GM21723 (cell line): ENCODE measurements around the gene MYH7B.

ENCODE experiments used
- ATAC-seq: cut with Tn5 transposase; IDR thresholded peaks from one replicate; pipeline ENCODE4 v1.9.1; 2021; ENCODE audit warnings: mild to moderate bottlenecking, moderate library complexity; ENCODE audit not compliant: unreplicated experiment

The MYH7B gene

GRCh38 chr20:34990231-34990630, 34.6 kb downstream of the MYH7B start:
- ATAC-seq = no peak

DNA sequence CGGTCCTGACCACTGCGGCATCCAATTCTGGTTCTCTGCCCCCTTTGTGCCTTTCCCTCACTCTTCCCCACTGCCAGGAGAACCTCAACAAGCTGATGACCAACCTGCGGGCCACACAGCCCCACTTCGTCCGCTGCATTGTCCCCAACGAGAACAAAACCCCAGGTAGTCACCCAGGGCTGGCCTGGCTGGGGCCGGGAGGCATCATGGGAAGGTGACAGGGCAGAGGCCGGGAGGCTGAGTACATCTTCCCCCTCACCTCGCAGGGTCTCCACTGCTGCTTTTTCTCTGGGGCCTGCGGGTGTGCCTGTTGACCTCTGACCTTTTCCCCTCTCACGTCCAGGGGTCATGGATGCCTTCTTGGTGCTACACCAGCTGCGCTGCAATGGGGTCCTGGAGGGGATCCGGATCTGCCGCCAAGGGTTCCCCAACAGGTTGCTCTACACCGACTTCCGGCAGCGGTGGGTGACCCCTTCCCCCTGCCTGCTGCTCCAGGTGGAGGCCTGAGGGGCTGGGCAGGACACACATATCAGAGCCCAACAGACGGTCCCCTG, 35.1 kb downstream of the MYH7B start:
- no peak for ATAC-seq

DNA sequence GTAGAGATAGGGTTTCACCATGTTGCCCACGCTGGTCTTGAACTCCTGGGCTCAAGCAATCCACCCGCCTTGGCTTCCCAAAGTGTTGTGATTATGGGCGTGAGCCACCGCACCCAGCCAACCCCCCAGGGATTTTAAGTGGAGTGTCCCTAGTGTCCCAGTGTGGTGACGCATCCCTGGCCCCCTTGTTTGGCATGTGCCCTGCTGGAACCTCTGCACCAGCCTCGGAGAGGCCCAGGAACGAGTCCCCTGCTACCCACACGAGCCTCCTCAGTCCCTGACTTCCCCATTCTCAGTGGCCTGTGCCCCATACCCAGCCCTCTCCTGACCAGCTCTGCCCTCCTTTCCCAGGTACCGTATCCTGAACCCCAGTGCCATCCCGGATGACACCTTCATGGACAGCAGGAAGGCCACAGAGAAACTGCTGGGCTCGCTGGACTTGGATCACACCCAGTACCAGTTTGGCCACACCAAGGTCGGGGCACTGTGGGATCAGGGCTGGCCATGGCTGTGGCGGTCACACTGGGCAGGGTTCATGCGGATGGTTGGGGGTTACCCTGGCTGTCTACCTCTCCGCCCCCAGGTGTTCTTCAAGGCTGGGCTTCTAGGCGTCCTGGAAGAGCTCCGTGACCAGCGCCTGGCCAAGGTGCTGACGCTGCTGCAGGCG, 37.2 kb downstream of the MYH7B start:
- ATAC-seq = no peak

- ATAC-seq = no peak
Measured at GRCh38 chr20:34993941-34994508, 38.4 kb downstream of the MYH7B start.

- no peak for ATAC-seq
Measured at GRCh38 chr20:34994509-34995131, 39.0 kb downstream of the MYH7B start.

GRCh38 chr20:34995192-34995591, 39.5 kb downstream of the MYH7B start:
- ATAC-seq = no peak

DNA sequence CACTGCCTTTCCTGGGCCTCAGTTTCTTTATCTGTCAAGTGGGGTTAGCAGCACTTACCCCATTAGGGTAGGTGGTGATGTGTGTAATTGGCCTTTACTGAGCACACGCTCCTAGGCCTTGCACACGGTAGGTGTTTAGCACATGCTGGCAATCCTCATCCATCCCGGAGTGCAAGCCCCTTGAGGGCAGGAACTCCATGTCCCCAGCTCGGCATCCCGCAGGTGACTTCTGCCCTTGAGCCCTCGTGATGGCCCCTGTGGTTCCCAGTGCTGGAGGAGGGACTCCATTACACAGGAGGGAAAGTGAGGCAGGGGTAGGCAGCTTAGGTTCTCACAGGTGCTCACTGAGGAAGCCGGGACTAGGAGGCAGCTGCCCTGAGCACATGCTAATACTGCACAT, 40.0 kb downstream of the MYH7B start:
- no peak for ATAC-seq

- no peak for ATAC-seq
Measured at GRCh38 chr20:34996243-34997028, 40.8 kb downstream of the MYH7B start.

- ATAC-seq = no peak
Measured at GRCh38 chr20:34997131-34997561, 41.5 kb downstream of the MYH7B start.

DNA sequence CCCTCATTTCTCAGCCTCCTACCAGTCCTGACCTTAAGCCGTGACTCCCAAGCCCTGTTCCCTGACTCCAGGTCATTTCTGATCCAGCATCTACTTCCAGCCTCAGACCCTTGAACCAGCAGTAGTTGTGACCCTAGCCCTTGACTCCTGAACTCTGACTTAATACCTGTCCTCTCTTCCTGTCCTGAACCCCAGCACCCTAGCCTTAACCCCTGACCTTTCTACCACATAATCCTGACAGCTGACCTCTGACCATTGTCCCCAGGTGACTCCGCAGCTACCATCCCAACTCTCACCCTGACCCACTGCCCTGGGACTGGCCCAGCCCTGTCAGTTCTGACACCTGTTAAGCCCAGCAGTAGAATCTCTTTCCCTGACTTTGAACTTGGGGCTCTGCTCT, 42.1 kb downstream of the MYH7B start:
- ATAC-seq = no peak

DNA sequence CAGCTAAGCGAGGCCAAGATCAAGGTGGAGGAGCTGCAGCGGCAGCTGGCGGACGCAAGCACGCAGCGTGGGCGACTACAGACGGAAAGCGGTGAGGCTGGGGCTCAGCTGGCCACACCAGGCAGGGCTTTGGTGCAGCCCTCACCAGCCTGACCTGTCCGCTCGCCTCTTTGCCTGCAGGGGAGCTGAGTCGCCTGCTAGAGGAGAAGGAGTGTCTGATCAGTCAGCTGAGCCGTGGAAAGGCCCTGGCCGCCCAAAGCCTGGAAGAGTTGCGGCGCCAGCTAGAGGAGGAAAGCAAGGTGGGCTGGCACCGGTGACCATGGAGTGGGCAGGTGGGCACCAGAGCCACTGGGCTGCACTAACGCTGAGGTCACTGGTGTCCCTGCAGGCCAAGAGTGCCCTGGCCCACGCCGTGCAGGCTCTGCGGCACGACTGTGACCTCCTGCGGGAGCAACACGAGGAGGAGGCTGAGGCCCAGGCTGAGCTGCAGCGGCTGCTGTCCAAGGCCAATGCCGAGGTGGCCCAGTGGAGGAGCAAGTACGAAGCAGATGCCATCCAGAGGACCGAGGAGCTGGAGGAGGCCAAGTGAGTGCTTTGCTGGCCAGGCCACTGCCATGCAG, 42.8 kb downstream of the MYH7B start:
- ATAC-seq = no peak

DNA sequence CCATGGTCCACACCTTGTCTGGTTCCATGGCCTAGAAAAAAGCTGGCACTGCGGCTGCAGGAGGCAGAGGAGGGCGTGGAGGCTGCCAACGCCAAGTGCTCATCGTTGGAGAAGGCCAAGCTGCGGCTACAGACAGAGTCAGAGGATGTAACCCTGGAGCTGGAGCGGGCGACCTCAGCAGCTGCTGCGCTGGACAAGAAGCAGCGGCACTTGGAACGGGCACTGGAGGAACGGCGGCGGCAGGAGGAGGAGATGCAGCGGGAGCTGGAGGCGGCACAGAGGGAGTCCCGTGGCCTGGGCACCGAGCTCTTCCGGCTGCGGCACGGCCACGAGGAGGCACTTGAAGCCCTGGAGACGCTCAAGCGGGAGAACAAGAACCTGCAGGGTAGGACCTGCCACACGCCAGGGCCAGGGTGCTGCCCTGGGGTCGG, 43.4 kb downstream of the MYH7B start:
- no peak for ATAC-seq

- no peak for ATAC-seq
Measured at GRCh38 chr20:34999782-35000181, 44.1 kb downstream of the MYH7B start.

DNA sequence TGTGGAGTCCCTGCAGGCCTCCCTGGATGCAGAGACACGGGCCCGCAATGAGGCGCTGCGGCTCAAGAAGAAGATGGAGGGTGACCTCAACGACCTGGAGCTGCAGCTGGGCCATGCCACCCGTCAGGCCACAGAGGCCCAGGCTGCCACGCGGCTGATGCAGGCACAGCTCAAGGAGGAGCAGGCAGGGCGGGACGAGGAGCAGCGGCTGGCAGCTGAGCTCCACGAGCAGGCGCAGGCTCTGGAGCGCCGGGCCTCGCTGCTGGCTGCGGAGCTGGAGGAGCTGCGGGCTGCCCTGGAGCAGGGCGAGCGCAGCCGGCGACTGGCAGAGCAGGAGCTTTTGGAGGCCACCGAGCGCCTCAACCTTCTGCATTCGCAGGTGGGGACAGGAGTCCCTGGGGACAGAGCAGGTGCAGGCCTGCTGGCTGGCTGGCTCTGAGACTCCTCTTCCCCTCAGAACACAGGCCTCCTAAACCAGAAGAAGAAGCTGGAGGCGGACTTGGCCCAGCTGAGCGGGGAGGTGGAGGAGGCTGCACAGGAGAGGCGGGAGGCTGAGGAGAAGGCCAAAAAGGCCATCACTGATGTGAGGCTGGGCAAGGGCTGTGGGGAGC, 44.7 kb downstream of the MYH7B start:
- ATAC-seq = no peak

GRCh38 chr20:35000922-35001595, 45.4 kb downstream of the MYH7B start:
- no peak for ATAC-seq

- no peak for ATAC-seq
Measured at GRCh38 chr20:35001596-35002362, 46.1 kb downstream of the MYH7B start.

- no peak for ATAC-seq
Measured at GRCh38 chr20:35002426-35003210, 47.0 kb downstream of the MYH7B start.
